Measurements from ENCODE around the gene MBD4.
A peak's percentile ranks its signal among the peaks of the same experiment; 100 is the strongest.

GRCh38 chr3:129383292-129383860, 56.4 kb downstream of the MBD4 start:
- TF ChIP-seq CTCF (conservative IDR thresholded peaks at IDR 0.05; ENCODE audit: low read depth, low read length) (peak; percentile 90), CEBPB (IDR thresholded peaks at IDR 0.05; ENCODE audit: low read depth, low read length) (no peak), MAFK (IDR thresholded peaks at IDR 0.05; ENCODE audit: low read depth, low read length) (no peak), SMC3 (IDR thresholded peaks at IDR 0.05; ENCODE audit: low read depth, low read length) (peak; percentile 87)

Measured in IMR-90 (cell line).